Measurements from ENCODE around the gene RYR1.
"Not testable (repeated sequence)": the region's sequence is repeated elsewhere in the genome, so short reads cannot be mapped to it uniquely, and the experiment has no call there.

RYR1 gene

DNA sequence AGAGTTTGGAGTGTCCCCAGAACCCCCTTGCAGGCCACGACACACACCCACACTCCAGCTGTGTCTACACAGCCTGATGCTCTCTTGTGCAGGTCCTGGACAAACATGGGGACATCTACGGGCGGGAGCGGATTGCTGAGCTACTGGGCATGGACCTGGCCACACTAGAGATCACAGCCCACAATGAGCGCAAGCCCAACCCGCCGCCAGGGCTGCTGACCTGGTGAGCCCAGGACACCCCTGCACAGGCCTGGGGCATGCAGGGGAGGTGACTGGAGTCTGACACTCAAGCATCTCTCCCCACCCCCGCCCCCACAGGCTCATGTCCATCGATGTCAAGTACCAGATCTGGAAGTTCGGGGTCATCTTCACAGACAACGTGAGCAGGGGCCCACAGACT is 144.3 kb downstream of the RYR1 start:
- Histone ChIP-seq H3K9me2 (replicated peaks; ENCODE audit: insufficient read depth, low read length) (no peaks in the 10 kb centered on the region), H3K9ac (ENCODE audit: low read length) (no peak overlapping the region), H3K4me3 (ENCODE audit: low read length) (no peak overlapping the region), H3F3A (ENCODE audit: insufficient read depth, low read length) (no peaks in the 10 kb centered on the region), H4K20me1 (ENCODE audit: insufficient read depth, low read length) (no peaks in the 10 kb centered on the region), H3K4me1 (ENCODE audit: low read length) (no peaks in the 10 kb centered on the region), H3K9me3 (replicated peaks; ENCODE audit: insufficient read depth, low read length) (no peaks in the 10 kb centered on the region), H3K4me2 (ENCODE audit: low read depth, low read length) (no peak overlapping the region), H3K79me2 (ENCODE audit: low read length) (no peaks in the 10 kb centered on the region), H2AFZ (ENCODE audit: low read length) (no peak overlapping the region), H3K27me3 (replicated peaks; ENCODE audit: insufficient read depth, low read length) (peaks cover 24% of the 10 kb centered on the region; the same call in 1 of the 2 replicates), H3K27ac (ENCODE audit: low read length) (no peak overlapping the region), H3K36me3 (replicated peaks; ENCODE audit: insufficient read depth, low read length) (no peaks in the 10 kb centered on the region)
- TF ChIP-seq EZH2 (optimal IDR thresholded peaks at IDR 0.05; ENCODE audit: low read depth, low read length) (no peak), EZH2phosphoT487 (IDR thresholded peaks at IDR 0.05; ENCODE audit: low read length) (no peak)
- TF ChIP-seq, protein P1, sequence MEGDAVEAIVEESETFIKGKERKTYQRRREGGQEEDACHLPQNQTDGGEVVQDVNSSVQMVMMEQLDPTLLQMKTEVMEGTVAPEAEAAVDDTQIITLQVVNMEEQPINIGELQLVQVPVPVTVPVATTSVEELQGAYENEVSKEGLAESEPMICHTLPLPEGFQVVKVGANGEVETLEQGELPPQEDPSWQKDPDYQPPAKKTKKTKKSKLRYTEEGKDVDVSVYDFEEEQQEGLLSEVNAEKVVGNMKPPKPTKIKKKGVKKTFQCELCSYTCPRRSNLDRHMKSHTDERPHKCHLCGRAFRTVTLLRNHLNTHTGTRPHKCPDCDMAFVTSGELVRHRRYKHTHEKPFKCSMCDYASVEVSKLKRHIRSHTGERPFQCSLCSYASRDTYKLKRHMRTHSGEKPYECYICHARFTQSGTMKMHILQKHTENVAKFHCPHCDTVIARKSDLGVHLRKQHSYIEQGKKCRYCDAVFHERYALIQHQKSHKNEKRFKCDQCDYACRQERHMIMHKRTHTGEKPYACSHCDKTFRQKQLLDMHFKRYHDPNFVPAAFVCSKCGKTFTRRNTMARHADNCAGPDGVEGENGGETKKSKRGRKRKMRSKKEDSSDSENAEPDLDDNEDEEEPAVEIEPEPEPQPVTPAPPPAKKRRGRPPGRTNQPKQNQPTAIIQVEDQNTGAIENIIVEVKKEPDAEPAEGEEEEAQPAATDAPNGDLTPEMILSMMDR (IDR thresholded peaks at IDR 0.05; ENCODE audit: low read length), result no peak
- DNase-seq, result no peak

DNA sequence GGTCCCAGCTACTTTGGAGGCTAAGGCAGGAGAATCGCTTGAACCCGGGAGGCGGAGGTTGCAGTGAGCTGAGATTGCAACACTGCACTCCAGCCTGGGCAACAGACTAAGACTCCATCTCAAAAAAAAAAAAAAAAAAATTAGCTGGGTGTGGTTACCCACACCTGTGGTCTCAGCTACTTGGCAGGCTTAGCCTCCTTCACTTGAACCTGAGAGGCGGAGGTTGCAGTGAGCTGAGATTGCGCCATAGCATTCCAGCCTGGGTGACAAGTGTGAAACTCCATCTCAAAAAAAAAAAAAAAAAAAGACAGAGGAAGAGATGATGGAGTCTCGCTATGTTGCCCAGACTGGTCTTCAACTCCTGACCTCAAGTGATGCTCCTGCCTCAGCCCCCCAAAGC is 145.8 kb downstream of the RYR1 start:
- not testable (repeated sequence) for H3K27ac ChIP-seq (ENCODE audit: low read length); H3F3A ChIP-seq (ENCODE audit: insufficient read depth, low read length); H3K9ac ChIP-seq (ENCODE audit: low read length); DNase-seq; H2AFZ ChIP-seq (ENCODE audit: low read length); H3K36me3 ChIP-seq (replicated peaks; ENCODE audit: insufficient read depth, low read length); H4K20me1 ChIP-seq (ENCODE audit: insufficient read depth, low read length); H3K79me2 ChIP-seq (ENCODE audit: low read length); H3K9me2 ChIP-seq (replicated peaks; ENCODE audit: insufficient read depth, low read length); H3K9me3 ChIP-seq (replicated peaks; ENCODE audit: insufficient read depth, low read length); H3K4me1 ChIP-seq (ENCODE audit: low read length); H3K4me2 ChIP-seq (ENCODE audit: low read depth, low read length); H3K4me3 ChIP-seq (ENCODE audit: low read length)
- peaks cover 24% of the 10 kb centered on the region; the same call in 1 of the 2 replicates for H3K27me3 ChIP-seq (replicated peaks; ENCODE audit: insufficient read depth, low read length)

GRCh38 chr19:38580080-38580479 is 146.6 kb downstream of the RYR1 start:
- Histone ChIP-seq H3K4me1 (ENCODE audit: low read length) (peaks cover 5% of the 10 kb centered on the region), H3K9ac (ENCODE audit: low read length) (no peak overlapping the region), H3K79me2 (ENCODE audit: low read length) (no peaks in the 10 kb centered on the region), H4K20me1 (ENCODE audit: insufficient read depth, low read length) (no peaks in the 10 kb centered on the region), H3K9me2 (replicated peaks; ENCODE audit: insufficient read depth, low read length) (no peaks in the 10 kb centered on the region), H2AFZ (ENCODE audit: low read length) (no peak overlapping the region), H3K4me2 (ENCODE audit: low read depth, low read length) (no peak overlapping the region), H3K27ac (ENCODE audit: low read length) (no peak overlapping the region), H3K27me3 (replicated peaks; ENCODE audit: insufficient read depth, low read length) (peaks cover 24% of the 10 kb centered on the region; the same call in 1 of the 2 replicates), H3F3A (ENCODE audit: insufficient read depth, low read length) (peaks cover 7% of the 10 kb centered on the region), H3K4me3 (ENCODE audit: low read length) (no peak overlapping the region), H3K36me3 (replicated peaks; ENCODE audit: insufficient read depth, low read length) (no peaks in the 10 kb centered on the region), H3K9me3 (replicated peaks; ENCODE audit: insufficient read depth, low read length) (no peaks in the 10 kb centered on the region)
- no peak for DNase-seq
- TF ChIP-seq EZH2phosphoT487 (IDR thresholded peaks at IDR 0.05; ENCODE audit: low read length), result no peak
- TF ChIP-seq EZH2 (optimal IDR thresholded peaks at IDR 0.05; ENCODE audit: low read depth, low read length), result no peak
- TF ChIP-seq, protein P1 (IDR thresholded peaks at IDR 0.05; ENCODE audit: low read length), result no peak

DNA sequence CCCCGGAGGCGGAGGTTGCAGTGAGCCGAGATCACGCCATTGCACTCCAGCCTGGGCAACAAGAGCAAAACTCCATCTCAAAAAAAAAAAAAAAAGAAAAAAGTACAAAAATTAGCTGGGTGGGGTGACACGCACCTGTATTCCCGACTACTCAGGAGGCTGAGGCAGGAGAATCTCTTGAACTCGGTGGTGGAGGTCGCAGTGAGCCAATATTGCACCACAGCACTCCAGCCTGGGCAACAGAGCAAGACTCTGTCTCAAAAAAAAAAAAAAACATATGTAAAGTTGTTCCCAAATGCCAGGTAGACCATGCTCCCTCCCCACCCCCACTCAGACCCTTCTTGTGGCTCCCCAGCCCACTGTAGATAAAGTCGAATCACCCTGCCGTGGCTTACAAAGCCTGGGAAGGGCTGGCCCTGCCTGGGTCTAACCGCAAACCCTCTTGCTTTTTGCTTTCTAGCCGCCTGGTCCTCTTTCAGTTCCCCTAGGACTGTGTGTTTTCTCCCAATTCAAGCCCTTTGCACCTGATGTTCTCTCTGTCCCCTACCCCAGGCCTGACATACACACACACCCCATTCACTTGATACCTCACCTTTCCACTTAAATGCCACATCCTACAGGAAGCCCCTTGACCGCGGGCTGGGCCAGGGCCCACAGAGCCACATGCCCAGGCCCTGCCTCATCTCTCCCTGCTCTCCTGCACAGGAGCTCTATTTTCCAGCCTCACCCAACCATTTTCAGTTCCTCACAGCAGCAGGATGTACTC is 149.9 kb downstream of the RYR1 start:
- Histone ChIP-seq H3K9me3 (replicated peaks; ENCODE audit: insufficient read depth, low read length) (no peaks in the 10 kb centered on the region), H3K4me1 (ENCODE audit: low read length) (peaks cover 5% of the 10 kb centered on the region), H3K27me3 (replicated peaks; ENCODE audit: insufficient read depth, low read length) (0 out of 2 replicates have a peak, but pooled peaks cover 16% of the 10 kb centered on the region), H3K9ac (ENCODE audit: low read length) (no peak overlapping the region), H3K4me2 (ENCODE audit: low read depth, low read length) (peak overlapping the region; percentile 18), H3K36me3 (replicated peaks; ENCODE audit: insufficient read depth, low read length) (no peaks in the 10 kb centered on the region), H3K79me2 (ENCODE audit: low read length) (no peaks in the 10 kb centered on the region), H3K4me3 (ENCODE audit: low read length) (no peak overlapping the region), H3F3A (ENCODE audit: insufficient read depth, low read length) (peaks cover 7% of the 10 kb centered on the region), H4K20me1 (ENCODE audit: insufficient read depth, low read length) (no peaks in the 10 kb centered on the region), H3K9me2 (replicated peaks; ENCODE audit: insufficient read depth, low read length) (no peaks in the 10 kb centered on the region), H2AFZ (ENCODE audit: low read length) (0 out of 2 replicates have a peak overlapping the region, but pooled peaks have one; percentile 1), H3K27ac (ENCODE audit: low read length) (peak overlapping the region; percentile 22; the same call in 1 of the 2 replicates)
- no peak for TF ChIP-seq EZH2 (optimal IDR thresholded peaks at IDR 0.05; ENCODE audit: low read depth, low read length)
- TF ChIP-seq EZH2phosphoT487 (IDR thresholded peaks at IDR 0.05; ENCODE audit: low read length), result no peak
- TF ChIP-seq, protein P1 (IDR thresholded peaks at IDR 0.05; ENCODE audit: low read length), result no peak
- DNase-seq, result peak; percentile 66

Data from MM.1S (cell line).